Activated CD8-positive, alpha-beta memory T cell treated with anti-CD3 and anti-CD28 coated beads, Interleukin-2, amount 50 U/mL, for 1 hour (primary cell): ENCODE measurements around the gene CCDC51.

ENCODE experiments used
- DNase-seq: peaks from one replicate; pipeline ENCODE4 v3.0.0-alpha.2; 2020; ENCODE audit errors: extremely low read depth

Gene CCDC51

DNA sequence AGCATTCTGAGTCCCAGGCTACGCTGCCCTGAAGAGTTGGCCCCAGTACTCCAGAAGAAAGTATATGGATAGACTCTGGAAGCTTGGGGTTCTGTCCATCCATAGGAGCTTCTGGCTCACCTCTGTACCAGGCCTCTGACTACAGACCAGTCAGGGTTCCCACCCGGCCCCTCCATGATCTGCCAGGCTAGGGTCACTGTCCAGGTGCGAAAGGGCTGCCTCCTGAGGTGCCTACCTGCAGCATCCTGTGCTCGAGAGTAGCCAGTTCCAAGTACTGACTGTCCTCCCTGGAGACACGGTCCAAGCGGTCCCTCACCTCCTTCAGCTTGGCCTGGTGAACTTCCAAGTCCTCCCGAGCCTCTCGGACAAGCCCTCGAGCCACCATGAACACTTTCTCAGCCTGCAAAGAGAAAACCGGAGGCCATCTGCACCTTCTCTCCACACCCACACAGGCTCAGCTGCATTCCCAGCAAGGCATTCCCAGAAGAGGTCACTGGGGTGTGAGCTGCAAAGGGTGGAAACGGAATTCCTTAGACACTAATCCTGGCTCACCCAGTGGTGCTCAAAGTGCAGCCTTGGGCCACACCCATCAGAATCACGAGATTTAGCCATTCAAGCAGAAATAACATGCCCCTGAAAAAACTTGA, 6.3 kb downstream of the CCDC51 start:
- no peak for DNase-seq

DNA sequence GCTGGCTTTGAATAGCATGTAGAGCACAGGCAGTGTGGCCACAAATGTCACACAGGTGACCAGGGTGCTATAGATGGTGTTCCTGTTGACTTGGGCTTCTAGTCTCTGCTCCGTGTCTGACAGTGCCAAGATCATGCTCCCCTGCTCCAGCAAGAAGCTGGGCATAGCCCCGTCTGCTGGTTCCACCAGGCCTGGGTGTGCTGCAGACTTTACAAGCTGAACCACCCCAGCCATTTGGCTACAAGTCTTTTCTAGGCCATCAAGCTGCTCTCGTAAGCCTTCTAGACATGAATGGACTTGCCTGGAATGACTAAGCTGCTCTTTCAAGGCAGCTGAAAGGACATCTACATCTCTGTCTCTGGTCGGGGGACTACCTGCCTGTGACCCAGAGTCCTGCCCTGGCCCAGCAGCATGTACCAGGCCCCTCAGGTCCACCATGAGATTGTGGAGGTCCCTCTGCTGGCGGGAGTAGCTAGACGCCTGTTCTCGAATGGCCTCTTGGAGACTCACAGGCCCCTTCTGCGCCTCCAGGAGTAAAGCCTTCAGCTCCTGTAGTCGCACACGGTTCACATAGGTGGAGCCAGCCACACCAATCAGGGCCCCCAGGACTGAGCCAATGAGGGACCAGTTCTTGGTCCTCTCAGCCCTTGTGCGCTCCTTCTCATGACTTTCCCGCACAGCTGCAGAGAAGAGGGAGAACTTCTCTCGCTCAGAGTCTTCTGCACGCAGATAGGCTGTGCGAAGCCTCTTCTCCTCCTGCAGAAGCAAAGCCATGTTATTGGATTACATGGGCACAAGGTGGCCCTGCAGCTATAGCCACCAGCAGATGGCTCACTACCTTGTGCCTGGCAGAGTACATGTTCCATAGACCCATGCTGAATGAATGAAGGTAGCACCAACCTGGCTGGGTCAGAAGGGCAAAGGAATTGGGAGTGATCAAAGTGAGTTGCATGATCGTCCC, 7.2 kb downstream of the CCDC51 start:
- no peak for DNase-seq

DNA sequence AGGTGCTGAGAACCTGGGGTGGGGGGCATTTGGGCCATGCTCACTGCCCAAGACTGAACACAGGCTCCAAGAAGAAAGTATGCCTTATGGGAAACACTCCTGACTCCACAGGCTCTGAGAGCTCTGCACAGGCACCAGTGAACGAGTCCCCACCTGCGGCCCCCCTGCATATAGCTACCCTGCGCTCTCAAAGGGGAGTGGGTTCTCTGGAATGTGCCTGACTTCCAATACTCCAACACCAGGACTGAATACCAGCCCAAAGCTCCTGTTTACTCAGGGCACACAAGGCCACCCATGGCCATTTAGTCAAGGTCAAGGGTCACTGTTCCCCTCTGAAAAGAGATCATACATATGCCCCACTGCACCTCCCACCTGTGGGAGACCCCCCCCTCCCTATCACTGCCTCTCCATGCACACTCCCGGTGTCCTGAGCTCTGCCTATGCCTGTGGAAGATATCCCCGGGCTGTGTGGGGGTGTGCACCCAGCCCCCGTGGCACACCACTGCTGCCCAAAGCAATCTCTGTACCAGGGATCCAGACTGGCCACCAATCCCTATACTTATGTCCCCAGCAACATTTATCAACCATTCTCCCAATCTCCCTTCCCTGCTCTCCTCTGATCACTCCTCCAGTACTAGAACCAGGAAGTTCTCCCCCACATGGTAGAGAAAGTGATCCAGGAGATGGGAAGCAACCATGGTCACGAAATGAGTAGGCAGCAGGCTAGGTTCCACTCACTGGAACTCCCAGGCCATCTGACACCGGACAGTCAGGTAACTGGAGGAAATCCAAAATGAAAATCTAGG, 8.5 kb downstream of the CCDC51 start:
- DNase-seq, result no peak

DNA sequence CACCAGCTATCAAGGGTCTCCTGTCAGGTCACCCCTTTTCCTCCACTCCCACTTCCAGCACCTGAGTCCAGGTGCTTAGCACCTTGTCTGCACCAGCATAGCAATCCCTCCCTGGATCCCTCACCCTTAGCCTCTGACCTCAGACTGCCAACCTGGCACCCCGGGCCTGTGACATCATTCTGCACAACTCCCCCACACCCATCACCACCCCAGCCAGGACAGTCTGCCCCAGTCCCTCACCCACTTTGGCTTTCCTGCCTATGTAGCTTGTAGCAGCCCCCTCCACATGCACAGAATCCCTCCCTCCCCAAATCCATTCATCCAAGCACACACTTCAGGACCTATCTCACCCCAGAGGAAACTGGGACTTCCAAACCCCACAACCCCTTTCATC, 9.2 kb downstream of the CCDC51 start:
- no peak for DNase-seq

DNA sequence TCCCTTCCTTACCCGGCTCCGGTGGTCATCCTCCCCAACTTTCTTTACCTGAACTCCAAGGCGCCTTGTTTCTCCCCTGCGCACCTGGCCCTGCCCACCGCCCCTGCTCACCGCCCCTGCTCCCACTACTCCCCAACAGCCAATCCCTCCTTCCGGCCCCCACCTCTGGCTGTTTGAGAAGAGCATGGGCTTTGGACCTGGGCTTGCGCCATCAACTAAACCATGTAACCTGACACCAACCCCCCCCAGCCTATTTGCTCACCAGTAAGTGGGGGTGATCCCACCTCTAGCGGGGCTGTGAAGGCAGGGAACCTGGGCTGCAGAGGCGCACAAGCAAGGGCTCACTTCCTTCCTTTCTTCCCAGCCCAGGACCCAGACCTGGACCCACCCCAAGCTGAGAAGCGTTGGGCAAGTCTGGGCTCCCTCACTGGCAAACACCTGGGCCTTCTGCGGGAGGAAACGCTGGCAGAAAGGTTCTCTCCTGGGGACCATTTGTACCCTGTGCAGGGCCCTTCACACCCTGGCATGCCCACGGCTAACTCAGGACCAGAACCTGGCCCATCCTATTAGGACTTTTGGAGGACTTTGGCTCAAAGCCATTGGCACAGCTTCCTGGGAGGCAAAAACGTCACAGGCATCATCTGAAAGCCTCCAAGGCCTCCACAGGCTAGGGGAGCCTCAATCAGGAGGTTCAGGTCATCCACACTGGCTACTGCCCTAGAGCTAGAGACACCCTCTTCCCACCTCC, 9.8 kb downstream of the CCDC51 start, which contains the start of gene PLXNB1:
PLXNB1 (minus strand) TSS at position 127 of the 748 bp plus-strand sequence. CDS start 5,475 bp downstream, outside the sequence.
- no peak for DNase-seq

DNA sequence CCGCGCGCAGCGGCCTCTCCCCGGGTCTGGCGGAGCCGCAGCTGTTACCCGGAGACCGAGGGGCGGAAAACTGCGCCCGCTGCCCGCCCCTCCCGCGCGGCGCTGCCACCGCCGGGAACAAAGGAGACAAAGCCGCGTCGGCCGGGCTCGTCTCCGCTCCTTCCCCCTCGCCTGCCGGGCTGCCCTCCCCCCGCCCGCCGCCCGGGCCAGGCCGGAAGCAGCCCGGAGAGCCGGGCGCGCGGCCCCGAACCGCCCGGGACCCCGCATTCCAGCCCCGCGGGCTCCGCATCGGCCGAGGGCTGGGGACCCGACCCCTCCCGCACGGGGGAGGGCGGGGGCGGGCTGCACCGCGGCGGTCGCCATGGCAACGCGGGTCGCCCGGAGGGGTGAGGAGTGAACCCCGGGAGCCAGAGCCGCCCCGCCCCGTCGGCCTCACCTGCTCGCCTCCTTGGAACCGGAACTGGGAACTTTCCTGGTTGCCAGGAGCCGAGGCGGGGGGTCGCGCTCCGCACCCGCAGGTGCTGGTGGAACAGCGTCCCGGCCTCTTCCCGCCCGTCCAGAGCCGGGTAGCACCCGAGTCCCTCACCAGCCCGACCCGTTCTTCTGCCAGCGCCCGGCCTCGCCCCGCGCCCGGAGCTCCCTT, 10.5 kb downstream of the CCDC51 start:
- no peak for DNase-seq

DNA sequence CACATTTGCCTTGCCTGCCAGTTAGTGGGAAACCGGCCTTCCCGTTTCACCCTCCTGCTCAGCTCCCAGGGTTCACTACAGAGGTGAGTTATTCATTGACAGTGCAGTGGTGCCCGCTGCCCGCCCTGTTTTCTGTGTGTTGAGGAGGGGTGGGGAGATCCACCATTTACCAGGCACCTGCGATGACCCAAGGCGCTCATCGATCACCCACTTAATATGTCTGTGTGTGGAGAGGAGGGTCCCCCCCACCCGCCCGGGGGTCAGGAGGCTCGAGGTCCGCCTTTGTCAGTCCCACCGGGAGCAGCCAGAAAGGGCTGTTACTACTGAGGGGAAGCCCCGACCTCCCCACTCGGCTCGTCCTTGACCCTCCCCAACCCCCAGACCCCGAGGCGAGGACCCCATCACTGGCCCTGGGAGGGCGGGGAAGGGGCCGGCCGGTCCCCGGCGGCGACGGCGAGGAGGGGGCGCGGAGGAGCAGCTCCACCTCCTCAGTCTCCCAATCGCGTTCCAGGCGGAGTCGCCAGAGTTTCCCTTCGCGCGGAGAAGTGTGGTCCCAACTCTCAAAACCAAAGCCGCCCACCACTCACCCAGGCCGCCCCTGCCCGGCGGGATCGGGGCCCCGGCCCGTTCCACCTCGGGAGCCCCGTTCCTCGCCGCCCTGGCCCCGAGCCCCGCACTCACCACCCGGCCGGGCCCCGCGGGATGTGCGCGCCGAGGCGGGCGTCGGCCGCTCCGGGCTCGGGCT, 11.2 kb downstream of the CCDC51 start:
- DNase-seq, result no peak

DNA sequence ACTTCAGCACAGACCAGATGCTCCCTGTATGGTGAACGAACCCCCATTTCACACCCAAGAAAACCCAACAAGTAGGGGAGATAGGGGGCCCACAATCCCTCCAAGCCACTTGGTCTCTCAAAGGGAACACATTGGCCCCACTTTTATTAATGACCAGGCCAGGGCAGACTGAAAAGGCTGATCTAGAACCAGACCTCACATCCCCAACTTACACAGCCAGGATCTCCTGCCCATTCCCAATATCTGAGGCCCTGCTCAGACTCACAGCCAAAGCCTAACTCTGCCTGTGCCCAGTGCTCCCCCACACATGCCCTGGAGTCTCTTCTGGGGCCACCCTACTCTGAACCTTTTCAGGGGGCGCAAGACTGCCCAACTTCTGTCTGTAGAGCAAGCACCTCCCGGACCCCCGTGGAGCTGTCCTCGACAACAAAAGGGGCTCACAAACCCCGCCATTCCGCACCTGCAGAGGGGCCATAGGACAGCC, 11.8 kb downstream of the CCDC51 start:
- no peak for DNase-seq

DNA sequence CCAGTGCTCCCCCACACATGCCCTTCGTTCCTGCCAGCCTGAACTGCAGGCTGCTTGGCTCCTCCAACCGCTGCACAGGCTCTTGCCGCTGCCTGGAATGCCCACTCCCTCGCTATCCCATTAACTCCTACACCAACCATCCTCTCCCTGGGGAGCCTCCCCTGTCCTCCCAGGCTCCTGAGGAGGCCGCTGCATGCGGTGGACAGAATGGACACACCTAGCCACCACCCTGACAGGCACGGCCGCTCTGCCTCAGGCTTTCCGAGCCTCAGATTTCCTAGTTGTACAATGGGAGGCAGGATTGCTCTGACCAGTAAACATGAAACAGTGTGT, 12.3 kb downstream of the CCDC51 start:
- DNase-seq, result no peak

DNA sequence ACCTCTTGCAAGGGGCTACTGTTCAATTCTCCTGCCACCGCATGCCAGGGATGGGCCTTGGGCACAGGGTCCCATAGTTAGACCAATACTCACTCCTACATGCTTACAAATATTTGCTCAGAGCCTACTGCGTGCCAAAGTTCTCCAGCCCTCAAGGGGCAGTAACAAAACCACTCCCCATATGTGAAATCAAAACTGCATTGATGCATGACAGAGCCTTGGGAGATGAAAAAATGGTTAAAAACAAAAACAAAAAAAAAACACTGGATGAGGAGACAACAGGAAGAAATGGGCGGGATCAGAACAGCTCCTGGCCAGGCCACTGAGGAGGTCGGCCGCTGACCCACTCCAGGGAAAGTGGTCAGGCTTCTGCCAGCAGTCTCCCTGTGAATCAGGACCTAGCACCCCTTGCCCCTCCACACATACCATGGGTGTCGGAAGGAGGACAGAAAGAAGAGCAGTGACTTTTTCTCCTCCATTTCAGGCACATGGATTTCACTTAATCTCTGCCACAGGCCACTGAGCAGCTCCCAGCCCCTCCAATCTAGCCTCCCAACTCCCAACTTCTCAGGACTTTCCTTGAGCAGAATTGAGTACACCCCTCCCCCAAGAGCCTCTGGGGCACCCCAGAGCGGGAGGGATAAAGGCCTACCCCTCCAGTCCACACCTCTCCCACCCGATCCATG, 12.8 kb downstream of the CCDC51 start:
- no peak for DNase-seq

DNA sequence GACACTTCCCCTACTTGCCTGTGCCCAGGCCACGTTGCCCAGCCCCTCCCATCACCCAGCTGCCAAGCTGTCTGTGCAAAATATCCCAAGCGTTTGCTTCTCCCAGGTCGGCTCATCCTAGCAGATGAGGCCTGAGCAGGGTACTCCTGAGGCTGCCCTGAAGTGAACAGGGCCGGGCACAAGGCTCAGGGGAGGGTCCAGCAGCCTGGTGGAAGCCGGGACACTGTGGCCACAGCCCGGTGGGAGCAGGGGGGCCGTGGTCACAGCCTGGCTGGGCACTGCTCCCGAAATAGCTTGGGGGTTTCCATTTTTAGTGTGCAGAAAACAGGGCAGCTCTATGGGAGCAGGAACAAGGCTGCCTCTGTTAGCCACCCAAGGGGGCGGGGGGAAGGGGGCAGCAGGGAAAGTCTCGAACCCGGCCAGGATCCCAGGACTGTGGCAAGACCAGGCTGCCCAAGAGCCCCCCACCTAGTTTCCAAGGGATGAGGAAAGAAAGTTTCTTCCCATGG, 13.5 kb downstream of the CCDC51 start:
- no peak for DNase-seq

DNA sequence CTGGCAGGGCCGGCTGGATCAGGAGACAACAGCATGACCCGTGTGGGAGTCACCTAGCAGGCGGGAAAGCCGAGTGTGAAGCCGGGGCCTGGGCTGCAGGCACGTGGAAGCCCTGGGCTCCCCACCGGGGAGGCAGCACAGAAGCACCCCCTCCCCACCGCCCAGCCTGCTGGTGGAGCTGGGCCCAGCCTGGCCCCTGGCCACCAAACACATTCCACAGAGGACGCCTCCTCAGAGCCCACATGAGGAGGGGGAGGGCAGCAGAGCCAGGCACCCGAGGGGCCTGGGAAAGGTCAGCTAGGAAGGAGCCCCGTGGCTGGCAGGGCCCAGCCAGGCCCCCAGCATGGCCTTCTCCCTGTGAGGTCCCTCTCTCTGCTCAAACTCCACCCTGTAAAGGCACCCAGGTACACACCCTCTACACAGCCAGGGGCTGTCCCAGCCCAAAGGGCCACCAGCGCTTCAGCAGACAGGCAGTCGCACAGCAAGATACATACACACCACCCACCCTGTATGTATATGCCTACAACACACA, 14.6 kb downstream of the CCDC51 start:
- no peak for DNase-seq

DNA sequence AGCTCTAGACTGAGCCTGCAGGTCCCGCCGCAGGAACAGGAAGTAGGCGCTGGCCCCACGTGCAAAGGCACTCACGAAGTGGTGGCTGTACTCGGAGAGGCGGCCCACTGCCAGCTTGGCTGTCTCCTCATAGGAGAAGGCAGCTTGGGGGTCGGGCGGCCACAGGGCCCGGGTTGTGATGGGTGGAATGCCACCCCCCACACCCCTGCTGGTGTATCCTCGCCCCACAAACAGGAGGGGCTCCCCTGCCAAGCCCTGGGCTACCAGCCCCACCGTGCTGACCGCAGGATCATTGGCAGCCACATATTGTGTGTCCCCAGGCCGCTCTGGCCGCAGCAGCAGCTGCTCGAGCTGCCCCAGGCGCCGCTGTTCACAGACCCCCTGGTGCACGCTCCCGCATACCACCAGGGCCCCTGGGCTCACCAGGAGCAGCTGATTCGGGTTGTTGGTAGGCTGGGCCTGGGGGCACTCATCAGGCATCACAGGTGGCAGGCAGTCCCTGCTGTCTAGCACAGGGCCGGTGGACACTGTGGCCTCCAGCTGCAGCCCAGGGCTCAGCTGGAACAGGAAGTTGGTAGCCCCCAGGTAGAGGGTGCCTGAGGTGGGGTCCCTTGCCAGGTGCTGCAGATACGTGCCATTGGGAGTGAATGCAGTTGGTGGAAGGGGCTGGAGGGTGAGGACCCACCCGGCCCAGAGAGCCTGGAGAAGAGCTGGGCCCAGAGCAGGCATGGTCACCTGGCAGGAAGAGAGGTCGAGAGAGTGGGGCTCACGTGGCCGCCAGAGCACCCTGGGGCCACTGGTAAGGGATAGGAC, 15.8 kb downstream of the CCDC51 start:
- no peak for DNase-seq

DNA sequence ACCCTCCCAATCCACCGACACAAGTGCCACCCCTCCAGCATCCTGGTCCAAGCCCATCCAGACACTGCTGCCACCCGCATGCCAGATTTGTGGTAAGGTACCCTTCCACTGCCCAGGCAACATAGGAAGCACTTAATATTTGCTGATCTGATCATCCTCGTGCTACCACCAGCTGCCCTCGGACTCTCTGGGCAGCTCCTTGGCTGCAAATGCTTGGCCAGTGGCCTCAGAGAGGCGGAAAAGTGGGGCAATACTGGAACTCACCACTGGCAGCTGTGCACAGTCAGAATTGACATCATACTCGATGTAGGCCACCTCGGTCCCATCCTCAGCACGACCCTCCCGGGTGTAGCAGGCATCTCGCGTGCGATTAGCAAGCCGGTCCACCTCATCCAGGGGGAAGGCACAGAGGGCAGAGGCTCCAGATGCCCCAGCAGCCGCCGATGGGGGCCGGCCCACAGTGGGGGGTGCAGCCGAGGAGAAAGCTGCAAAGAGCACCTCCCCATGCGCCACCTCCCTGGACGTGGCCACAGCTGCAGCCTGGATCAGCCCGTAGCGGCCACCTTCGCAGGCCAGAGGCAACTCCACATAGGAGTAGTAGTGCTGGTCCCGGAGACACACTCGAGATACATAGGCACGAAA, 16.6 kb downstream of the CCDC51 start:
- no peak for DNase-seq

DNA sequence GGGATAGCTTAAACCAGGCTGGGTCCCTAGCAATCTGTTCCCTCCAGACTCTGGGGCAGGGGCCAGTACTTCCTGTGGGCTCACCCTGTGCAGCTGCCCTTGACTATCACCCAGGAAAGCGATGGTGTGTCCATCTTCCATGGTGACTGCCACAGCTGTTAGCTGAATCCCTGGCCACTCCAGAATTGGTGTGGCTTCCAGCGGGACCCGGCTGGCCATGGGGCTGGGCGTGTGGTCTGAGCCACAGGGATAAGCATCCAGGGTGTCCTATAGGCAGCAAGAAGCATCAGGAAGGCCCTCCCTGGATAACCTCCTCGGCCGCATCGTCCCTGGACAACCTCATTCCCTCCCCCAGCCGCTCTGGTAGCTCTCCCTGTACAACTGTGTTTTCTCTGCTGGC, 17.2 kb downstream of the CCDC51 start:
- DNase-seq, result no peak

DNA sequence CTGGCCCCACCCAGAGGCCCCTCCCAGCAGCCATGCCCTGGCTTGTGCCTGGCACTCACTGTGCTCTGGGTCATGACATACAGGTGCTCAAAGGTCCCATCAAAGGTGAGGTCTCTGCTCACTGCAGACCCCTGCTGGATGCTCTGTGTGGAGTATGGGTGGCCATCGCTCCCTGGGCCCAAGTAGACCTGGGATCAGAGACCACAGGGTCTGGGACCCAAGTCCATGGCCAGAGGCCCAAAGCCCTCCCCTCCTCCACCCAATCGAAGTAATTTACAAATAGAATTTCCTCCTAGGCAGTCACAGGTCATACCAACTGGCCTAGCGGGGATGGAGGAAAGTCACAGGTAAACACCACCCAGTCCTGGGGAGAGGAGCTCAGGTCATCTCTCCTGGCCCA, 17.6 kb downstream of the CCDC51 start:
- DNase-seq, result no peak

DNA sequence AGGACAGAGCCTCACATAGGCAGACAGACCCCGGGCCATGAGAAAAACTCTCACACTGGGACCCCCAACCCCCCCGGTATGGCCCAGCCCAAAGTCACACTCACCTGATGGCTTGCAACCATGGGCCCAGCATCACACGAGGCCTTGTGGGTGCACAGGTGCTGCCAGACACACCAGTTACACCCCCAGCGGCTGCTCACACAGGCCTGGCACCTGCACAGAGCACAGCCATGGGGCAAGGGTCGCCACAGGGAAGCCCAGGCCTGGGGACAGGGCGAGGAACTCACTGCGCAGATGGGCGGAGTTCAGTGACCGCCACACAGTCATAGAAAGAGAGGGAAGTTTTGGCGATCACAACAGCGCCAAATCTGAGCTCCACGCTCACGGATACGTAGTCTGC, 19.4 kb downstream of the CCDC51 start:
- DNase-seq, result no peak

DNA sequence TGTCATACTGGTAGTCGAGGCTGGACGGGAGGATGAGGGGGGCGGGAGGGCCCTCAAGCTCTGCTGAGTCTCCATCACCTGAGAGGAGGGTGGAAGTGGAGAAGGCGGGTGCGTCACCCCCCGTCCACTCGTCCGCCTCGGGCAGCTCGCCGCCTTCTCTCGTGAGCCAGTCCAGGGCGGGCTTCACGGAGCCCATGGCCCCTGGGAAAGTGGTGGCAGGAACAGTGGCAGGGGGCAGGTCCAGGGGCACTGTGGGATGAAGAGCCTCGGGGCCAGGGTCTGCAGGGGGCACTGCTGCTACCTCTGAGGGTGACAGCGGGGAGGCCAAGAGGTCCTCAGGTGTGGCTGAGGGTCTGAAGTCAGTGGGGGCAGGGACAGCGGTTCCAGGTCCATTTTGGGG, 20.3 kb downstream of the CCDC51 start:
- no peak for DNase-seq
